Frontal cortex (tissue), 4 donors: Measurements from ENCODE around the gene GASK1A. TPM values are rescaled to one million over a fixed set of nuclear protein-coding genes. Genes with fewer than 3 reads are reported as not detected.

Source experiments
- DNase-seq, 2 donors: peaks; one replicate each; pipeline ENCODE4 v3.0.0; 2012; ENCODE audit warnings: low spot score in 2 of 2
- FAIRE-seq: peaks from 2 replicates; lab custom pipeline; 2012; peaks lifted over from hg19 to GRCh38; lab: Jason Lieb, UNC
- total RNA-seq: library from RNA; depleted of rRNA; stranded (reverse); fragments of >200 nt; gene quantifications from one replicate; pipeline ENCODE4 v1.2.3, GENCODE V29; 2014
- donor health status: control.
- donor health status: control.
- donor health status: control.

GASK1A gene
- total RNA-seq, 1 donor from 2014 or later: 4.5 TPM

DNA sequence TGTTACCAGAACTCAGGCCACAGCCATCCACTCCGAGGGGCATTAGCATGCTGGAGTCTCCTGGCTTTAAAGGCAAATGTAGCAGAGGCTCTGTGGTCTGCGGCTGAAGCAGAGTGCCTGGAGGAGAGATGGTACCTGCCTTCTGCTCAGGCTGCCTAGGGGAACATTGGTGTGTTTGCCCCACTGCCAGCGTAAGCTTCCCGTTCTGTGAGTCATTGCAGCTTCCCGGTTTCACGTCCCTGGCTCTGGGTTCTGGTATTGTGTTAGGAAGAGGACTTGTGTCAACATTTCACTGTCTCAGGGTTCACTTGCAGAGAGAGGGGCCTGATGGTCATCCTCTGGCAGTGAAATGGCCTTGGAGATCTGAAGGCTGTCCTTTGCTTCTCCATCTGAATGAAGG is 1.8 kb downstream of the GASK1A start:
- DNase-seq: no peak
- no peak for FAIRE-seq

DNA sequence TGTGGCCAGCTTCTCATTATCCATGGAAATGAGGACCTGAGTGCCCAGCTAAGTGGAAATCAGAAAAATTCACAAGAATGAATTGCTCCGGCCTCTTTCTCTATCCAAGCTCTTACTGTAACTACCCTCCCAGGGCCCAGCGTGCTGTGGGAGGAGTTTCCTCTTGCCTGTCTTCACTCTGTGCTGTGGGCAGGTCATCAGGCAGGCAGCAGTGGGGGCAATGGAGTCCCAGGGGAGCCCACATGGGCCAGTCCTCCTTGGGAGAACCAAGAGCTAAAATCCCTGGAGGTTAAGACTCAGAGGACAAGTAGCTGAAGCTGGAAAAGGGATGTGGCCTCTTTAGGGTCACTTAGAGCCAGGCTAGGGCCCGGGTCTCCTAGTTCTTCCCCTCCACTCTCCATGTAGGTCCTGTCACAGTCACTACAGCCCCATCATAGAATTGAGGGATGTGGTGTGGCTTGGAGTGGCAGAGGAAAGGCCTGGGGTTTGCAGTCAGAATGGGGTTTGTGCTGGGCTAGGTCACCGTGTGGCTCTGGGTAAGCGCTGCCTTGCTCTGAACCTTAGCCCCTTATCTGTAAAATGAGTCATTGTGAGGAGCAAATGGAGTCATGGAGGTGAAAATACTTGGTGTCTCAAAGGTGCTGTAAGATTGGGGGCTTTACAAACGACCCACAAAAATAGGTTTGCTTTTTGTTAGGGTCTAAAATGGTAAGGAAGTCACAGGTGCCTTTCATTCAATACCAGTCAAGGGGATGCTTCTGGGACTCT is 3.7 kb downstream of the GASK1A start:
- DNase-seq (no peak), FAIRE-seq (no peak)

DNA sequence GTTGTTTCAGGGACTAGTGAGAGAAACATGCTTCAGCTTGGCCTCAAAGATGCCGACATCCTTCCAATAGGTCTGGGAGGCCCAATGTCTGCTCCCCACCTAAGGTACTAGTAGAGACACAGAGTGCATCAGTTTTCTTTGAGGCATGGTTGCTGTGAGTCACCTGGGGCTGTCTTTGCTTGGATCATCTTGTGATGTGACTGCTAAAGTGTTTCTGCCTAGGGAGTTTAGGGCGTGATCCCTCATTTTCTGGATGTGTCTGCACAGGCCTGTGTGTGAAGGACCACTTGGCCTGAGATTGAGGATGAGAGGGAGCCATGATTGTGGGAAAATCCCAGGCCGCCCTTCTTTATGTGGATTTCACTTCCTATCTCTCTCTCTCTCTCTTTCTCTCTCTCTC is 4.8 kb downstream of the GASK1A start:
- no peak for DNase-seq
- FAIRE-seq: no peak

DNA sequence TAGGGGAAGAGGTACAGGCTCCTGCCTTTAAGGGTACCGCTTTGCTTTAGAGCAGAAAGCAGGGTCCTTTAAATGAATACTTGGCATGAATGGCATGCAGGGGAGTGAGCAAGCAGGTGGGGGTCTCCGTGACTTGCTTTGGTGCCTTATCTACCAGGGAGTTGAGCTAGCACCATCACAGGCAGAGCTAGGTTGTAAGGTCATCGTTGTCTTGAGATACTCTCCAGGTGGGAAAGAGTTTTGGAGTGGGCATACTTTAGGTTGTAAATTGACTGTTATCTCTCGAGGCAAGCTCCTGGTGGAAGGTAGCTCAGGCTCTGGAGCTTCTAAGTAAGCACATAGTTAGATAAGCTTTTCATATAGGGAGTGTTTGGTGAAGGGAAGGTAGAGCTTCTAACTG is 5.6 kb downstream of the GASK1A start:
- DNase-seq (no peak), FAIRE-seq (no peak)

DNA sequence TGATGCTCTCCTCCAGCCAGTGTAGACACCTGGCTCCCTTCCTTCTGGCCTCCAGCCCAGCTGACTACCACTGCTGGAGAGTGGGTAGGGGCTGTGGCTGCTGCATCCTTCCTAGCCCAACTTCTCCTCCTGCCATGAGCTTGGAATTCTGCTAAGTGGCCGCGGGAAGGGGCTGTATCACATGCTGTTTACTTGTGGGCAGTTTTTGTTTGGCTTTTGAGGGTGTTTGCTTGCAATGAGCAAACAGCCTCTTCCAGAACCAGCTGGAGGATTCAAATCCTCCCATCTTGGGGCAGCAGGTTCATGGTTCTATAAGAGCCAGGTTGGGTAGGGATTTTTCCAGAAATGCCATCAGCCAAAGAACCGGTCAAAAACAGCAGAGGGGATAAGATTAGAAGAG is 9.0 kb downstream of the GASK1A start:
- FAIRE-seq: no peak
- no peak for DNase-seq

DNA sequence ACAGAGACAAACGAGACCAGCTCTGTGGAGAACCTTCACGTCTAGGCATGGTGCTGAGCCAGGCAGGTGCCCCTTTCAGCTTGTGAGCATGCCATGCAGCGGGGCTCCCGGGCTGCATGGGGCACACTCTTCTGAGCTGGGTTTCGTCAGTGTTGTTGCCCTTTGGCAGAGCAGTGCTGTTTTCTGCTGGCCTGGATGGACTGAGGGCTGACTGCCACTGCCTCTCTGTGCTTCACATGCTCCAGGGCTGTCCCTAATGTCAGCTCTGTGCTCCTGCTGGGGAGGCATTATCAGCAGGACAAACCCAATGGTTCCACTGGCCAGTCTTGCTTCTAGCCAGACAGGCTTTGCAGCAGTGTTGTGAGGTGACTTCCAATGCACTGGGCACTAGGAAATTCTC is 9.5 kb downstream of the GASK1A start:
- FAIRE-seq (no peak), DNase-seq (no peak)

GRCh38 chr3:42991341-42992315 is 12.5 kb downstream of the GASK1A start:
- peak in 1 of 2 donors; percentile 27 for DNase-seq

GRCh38 chr3:42994595-42994994 is 15.5 kb downstream of the GASK1A start:
- FAIRE-seq: no peak
- no peak for DNase-seq

More at GRCh38 chr3:42991341-42992315, 12.5 kb downstream of the GASK1A start:
- FAIRE-seq: no peak

DNA sequence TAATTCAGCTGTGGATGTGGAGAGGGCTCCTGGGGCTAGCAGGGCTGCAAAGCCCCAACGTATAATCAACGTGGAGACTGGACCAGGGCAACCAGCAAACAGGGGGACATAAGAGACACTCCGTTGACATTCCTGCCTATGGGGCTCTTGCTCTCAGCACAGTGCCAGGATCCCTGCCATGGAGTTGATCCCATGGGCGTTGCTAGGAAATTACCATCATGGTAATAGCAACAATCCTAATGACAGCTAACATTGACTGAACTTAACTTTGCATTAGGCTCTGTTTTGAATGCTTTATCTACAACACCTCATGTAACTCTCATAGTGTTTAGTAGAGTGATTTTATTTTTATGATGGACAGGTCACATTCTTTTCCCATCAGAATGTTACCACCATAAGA is 16.9 kb downstream of the GASK1A start:
- DNase-seq (no peak), FAIRE-seq (no peak)

DNA sequence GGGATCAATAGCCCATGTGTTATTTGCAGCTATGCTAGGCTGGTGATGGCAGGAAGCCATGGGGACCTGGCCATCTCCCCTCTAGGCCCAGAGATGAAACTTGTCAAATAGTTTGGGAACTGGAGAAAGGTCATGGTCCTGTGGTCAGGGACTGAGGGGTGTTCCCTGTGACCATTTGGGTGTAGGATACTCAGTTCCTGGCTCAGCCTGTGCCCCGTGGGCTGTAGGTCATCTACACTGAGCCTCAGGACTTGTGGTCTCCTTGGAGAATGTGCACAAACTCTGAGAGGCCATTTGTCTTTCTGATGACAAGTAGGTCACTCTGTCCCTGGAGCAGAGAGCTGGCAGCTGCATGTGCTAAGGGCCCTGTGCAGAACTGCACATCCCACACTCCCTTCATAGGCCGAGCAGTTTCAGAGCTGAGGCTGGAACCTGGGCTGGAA is 17.5 kb downstream of the GASK1A start:
- FAIRE-seq: no peak
- no peak for DNase-seq

DNA sequence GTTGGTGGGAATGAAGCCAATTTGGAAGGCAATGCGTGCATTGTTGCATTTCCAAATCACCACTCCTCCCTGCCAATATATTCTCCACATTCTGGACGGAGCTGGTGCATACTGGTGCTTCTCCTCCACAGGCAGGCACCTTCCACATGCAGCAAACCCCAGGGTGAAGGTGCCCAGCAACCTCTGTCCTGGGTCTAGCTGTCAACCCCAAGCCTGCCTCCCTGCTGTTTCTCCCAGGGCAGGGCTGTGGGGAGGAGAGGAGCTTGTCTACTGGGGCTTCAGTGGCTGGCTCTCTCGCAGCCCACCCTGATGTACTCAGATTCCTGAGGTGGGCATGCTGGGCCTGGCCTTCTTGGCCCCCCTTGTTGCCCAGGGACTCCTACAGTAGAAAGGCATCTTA is 20.1 kb downstream of the GASK1A start:
- no peak for DNase-seq
- no peak for FAIRE-seq

DNA sequence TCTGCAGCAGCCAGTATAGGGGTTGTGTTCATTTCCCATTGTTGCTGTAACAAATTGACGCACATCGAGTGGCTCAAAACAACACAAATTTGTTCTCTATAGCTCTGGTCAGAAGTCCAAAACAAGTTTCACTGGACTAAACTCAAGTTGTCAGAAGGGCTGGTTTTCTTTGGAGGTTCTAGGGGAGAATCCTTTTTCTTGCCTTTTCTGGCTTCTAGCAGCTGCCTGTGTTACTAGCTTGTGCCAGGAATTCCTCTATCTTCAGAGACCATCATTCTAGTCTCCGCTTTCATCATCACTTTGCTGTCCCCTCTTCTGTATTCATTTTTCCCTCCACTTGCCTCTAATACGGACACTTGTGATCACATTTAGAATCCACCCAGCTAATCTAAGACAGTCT is 20.5 kb downstream of the GASK1A start:
- no peak for DNase-seq
- FAIRE-seq: no peak

- FAIRE-seq: no peak
- no peak for DNase-seq
These were observed 21.3 kb downstream of the GASK1A start for GRCh38 chr3:43000387-43000786.

GRCh38 chr3:43001094-43001553 is 22.0 kb downstream of the GASK1A start:
- FAIRE-seq (no peak), DNase-seq (no peak)

DNA sequence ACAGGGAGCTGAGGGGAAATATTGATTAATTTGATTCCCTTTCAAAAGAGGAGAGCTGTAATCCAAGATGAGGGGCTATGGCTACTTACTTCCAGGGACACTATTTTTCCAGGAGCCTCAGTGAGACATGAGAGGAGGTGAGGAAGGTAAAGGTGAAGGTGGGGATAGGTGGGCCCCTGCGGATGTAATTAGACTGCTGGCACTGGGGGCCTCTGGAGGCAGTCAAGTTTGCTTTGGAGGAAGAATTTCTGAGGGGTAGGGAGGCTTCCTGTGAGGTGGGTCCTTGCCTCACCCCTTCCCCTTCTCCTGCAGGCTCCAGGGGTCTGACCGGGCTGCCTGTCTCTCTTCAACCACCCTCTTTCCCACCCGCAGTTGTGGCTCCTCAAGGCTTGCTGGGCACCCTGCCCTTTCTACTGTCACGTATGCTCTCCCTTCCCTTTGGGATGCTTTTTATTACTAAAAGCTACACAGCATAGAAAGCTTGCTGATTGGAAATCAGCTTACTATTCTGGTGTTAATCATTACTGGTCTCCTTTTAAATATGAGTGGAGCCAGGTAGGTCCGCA is 22.5 kb downstream of the GASK1A start:
- DNase-seq: no peak
- FAIRE-seq: no peak

- no peak for DNase-seq
These were observed 25.2 kb downstream of the GASK1A start for GRCh38 chr3:43004282-43004681.

DNA sequence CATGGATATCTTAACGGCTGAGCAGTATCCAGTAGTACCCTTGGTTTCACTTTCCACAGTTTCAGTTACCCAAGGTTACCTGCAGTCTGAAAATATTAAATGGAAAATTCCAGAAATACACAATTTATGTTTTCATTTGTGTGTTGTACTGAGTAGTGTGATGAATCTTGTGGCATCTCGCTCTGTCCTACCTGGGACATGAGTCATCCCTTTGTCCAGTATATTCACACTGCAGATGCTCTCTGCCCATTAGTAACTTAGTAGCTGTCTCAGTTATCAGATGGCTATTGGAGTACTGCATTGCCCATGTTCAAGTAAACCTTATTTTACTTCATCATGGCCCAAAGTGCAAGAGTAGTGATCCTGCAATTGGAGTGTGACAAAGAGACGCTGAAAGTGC is 26.1 kb downstream of the GASK1A start:
- no peak for FAIRE-seq
- no peak for DNase-seq

More at GRCh38 chr3:43004282-43004681, 25.2 kb downstream of the GASK1A start:
- FAIRE-seq: no peak

GRCh38 chr3:43005981-43006380 is 26.9 kb downstream of the GASK1A start:
- DNase-seq (no peak), FAIRE-seq (no peak)

DNA sequence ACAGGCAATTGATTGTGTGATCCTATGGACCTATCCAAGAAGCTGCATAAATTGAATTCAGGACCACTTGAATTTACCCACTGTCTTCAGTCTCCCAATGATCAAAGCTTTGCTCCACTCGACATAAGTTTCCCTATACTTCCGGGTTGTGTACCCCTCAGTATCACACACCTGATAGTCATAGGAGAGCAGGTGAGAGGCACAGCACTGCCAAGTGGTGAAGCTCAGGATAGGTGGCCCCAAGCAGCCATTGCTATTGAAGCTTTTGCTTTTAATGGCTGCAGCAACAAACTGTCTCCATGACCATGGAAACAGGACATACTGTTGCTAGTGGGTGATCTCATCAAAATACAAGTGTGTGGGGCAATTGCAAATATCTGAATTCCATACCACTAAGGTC is 27.7 kb downstream of the GASK1A start:
- FAIRE-seq: no peak
- DNase-seq: no peak

- DNase-seq (no peak), FAIRE-seq (no peak)
These were observed 30.4 kb downstream of the GASK1A start for GRCh38 chr3:43009547-43009946.
